Type B pancreatic cell (in vitro differentiated cells): ENCODE measurements around the gene LTBP4. TPM values are rescaled to one million over a fixed set of nuclear protein-coding genes. Genes with fewer than 3 reads are reported as not detected.

Source experiments
- DNase-seq: peaks from one replicate; pipeline ENCODE4 v3.0.0; 2021; ENCODE audit warnings: mixed read lengths; ENCODE audit not compliant: unreplicated experiment; ENCODE audit errors: extremely low spot score
- H3K27ac Mint-ChIP-seq: 2 replicates; pipeline ENCODE4 v1.8.0; 2021; ENCODE audit warnings: mild to moderate bottlenecking, mixed read lengths
- H3K27me3 Mint-ChIP-seq: 2 replicates; pipeline ENCODE4 v1.8.0; 2021; ENCODE audit warnings: mixed read lengths
- H3K36me3 Mint-ChIP-seq: 2 replicates; pipeline ENCODE4 v1.8.0; 2021; ENCODE audit warnings: mixed read lengths
- H3K4me1 Mint-ChIP-seq: one replicate; pipeline ENCODE4 v1.8.0; 2021; ENCODE audit warnings: mixed read lengths; ENCODE audit not compliant: unreplicated experiment
- H3K4me3 Mint-ChIP-seq: 2 replicates; pipeline ENCODE4 v1.8.0; 2021; ENCODE audit warnings: mild to moderate bottlenecking, mixed read lengths
- H3K9me3 Mint-ChIP-seq: 2 replicates; pipeline ENCODE4 v1.8.0; 2021; ENCODE audit warnings: mixed read lengths
- total RNA-seq: library from RNA; stranded (reverse); gene quantifications from 2 replicates; pipeline ENCODE4 v1.2.1, GENCODE V29; 2021; ENCODE audit warnings: low replicate concordance
- TF ChIP-seq, protein P1 (sequence below): fragments of 200-600 bp; sonication (generic); conservative IDR thresholded peaks from 2 replicates; pipeline ENCODE4 v1.5.0; 2021; ENCODE audit warnings: antibody characterized with exemption, mild to moderate bottlenecking

The LTBP4 gene
- total RNA-seq, 1 donor from 2014 or later: 145 TPM

GRCh38 chr19:40629346-40629745 lies 28.2 kb downstream of the LTBP4 start:
- no peak overlapping the region for H3K27ac Mint-ChIP-seq
- no peak overlapping the region for H3K4me3 Mint-ChIP-seq
- H3K4me1 Mint-ChIP-seq: peaks cover 6% of the 10 kb centered on the region
- TF ChIP-seq, protein P1, sequence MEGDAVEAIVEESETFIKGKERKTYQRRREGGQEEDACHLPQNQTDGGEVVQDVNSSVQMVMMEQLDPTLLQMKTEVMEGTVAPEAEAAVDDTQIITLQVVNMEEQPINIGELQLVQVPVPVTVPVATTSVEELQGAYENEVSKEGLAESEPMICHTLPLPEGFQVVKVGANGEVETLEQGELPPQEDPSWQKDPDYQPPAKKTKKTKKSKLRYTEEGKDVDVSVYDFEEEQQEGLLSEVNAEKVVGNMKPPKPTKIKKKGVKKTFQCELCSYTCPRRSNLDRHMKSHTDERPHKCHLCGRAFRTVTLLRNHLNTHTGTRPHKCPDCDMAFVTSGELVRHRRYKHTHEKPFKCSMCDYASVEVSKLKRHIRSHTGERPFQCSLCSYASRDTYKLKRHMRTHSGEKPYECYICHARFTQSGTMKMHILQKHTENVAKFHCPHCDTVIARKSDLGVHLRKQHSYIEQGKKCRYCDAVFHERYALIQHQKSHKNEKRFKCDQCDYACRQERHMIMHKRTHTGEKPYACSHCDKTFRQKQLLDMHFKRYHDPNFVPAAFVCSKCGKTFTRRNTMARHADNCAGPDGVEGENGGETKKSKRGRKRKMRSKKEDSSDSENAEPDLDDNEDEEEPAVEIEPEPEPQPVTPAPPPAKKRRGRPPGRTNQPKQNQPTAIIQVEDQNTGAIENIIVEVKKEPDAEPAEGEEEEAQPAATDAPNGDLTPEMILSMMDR: no peak
- H3K36me3 Mint-ChIP-seq: peaks cover 13% of the 10 kb centered on the region
- peaks cover 15% of the 10 kb centered on the region for H3K27me3 Mint-ChIP-seq
- DNase-seq: no peak
- H3K9me3 Mint-ChIP-seq: no peaks in the 10 kb centered on the region

- TF ChIP-seq, protein P1: no peak
These were observed 29.5 kb downstream of the LTBP4 start for GRCh38 chr19:40630571-40631160.

DNA sequence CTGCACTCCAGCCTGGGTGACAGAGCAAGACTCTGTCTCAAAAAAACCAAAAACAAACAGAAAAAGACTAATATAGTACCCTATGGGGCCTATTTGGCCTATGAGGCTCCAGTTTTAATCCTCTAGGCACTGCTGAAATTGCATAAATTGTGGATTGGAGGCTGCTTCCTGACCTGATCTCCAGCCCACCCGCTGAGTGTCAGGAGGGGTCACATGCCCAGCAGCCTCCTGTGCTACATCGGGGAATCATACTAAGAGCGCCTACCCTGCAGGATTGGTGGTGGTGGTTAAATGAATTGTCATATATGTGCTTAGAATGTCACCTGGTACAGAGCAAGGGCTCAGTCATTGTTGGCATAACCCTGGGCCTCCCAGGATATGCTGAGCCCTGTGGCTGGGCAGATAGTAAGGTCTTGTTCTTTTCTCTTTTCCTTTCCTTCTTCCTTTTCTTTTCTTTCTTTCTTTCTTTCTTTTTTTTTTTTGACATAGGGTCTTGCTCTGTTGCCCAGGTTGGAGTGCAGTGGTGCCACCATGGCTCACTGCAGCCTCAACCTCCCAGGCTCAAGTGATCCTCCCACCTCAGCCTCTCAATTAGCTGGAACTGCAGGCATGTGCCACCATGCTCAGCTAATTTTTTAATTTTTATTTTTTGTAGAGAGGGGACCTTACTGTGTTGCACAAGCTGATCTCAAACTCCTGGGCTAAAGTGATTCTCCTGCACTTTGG lies 31.3 kb downstream of the LTBP4 start:
- Mint-ChIP-seq H3K36me3 (peaks cover 8% of the 10 kb centered on the region), H3K4me3 (no peak overlapping the region), H3K4me1 (peaks cover 8% of the 10 kb centered on the region), H3K27me3 (peaks cover 25% of the 10 kb centered on the region), H3K9me3 (no peaks in the 10 kb centered on the region), H3K27ac (no peak overlapping the region)
- no peak for DNase-seq
- TF ChIP-seq, protein P1: no peak

More at GRCh38 chr19:40630571-40631160, 29.5 kb downstream of the LTBP4 start:
- no peak overlapping the region for H3K4me3 Mint-ChIP-seq
- no peaks in the 10 kb centered on the region for H3K9me3 Mint-ChIP-seq
- DNase-seq: no peak
- peaks cover 13% of the 10 kb centered on the region for H3K36me3 Mint-ChIP-seq
- H3K27me3 Mint-ChIP-seq: peaks cover 25% of the 10 kb centered on the region
- peaks cover 8% of the 10 kb centered on the region for H3K4me1 Mint-ChIP-seq
- H3K27ac Mint-ChIP-seq: no peak overlapping the region

GRCh38 chr19:40633207-40633606 lies 32.0 kb downstream of the LTBP4 start:
- Mint-ChIP-seq H3K9me3 (no peaks in the 10 kb centered on the region), H3K4me3 (no peak overlapping the region), H3K4me1 (peaks cover 8% of the 10 kb centered on the region), H3K27me3 (peaks cover 25% of the 10 kb centered on the region), H3K36me3 (peaks cover 8% of the 10 kb centered on the region), H3K27ac (no peak overlapping the region)
- TF ChIP-seq, protein P1: no peak
- DNase-seq: no peak

DNA sequence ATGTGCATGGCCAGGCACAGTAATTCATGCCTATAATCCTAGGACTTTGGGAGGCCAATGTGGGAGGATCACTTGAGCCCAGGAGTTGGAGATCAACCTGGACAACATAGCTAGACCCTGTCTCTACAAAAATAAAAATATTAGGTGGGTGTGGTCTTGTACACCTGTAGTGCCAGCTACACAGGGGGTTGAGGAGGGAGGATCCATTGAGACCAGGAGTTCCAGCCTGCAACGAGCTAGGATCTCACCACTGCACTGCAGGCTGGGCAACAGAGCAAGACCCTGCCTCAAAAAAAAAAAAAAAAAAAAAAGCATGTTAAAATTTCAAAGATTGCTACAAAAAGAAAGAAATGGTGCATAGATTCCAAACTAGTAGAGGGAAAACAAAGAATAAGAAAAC lies 37.2 kb downstream of the LTBP4 start:
- TF ChIP-seq, protein P1: no peak
- Mint-ChIP-seq H3K27me3 (peaks cover 20% of the 10 kb centered on the region), H3K4me3 (no peak overlapping the region), H3K27ac (no peak overlapping the region), H3K4me1 (peaks cover 9% of the 10 kb centered on the region), H3K9me3 (no peaks in the 10 kb centered on the region), H3K36me3 (no peaks in the 10 kb centered on the region)
- no peak for DNase-seq
